SK-N-SH (cell line): Measurements from ENCODE around the gene DCK. TPM values are rescaled to one million over a fixed set of nuclear protein-coding genes. Genes with fewer than 3 reads are reported as not detected.

Source experiments
- CTCF ChIA-PET: fragments of 300-600, 350-600 bp; formaldehyde crosslinking; extraction: SDS; loops from one replicate; lab custom pipeline; 2021; lab: Yijun Ruan, JAX
- POLR2A ChIA-PET: fragments of 350-600 bp; sonication (Branson Sonifier 250); formaldehyde crosslinking; extraction: SDS; loops from one replicate; lab custom pipeline; 2020; ENCODE audit warnings: antibody characterized with exemption, inconsistent platforms; lab: Yijun Ruan, JAX
- DNase-seq: peaks from one replicate; pipeline ENCODE4 v3.0.0; 2012
- H2AFZ ChIP-seq: fragments of 200-600 bp; sonication (generic); 2 replicates; pipeline ENCODE4 v1.8.1; 2016; ENCODE audit warnings: antibody characterized with exemption, mild to moderate bottlenecking, low read depth
- H3F3A ChIP-seq: fragments of 200-600 bp; sonication (generic); replicated peaks from 2 replicates; pipeline ENCODE3; 2016; ENCODE audit warnings: antibody characterized with exemption, mild to moderate bottlenecking; ENCODE audit not compliant: insufficient read depth
- H3K27ac ChIP-seq, 2 experiments: fragments of 200-500 bp in 1 of 2; fragments of 200-600 bp in 1 of 2; sonication (Bioruptor generic) in 1 of 2; sonication (generic), shearing (Covaris generic) in 1 of 2; 2 replicates each; pipeline versions ENCODE4 v1.5.1 to v1.6.1; 2014 to 2016; ENCODE audit warnings: low read depth in 2 of 2, inconsistent platforms in 1 of 2, low read length in 1 of 2, mild to moderate bottlenecking in 1 of 2, mixed read lengths in 1 of 2
- H3K27me3 ChIP-seq: fragments of 200-600 bp; sonication (generic), shearing (Covaris generic); 2 replicates; pipeline ENCODE4 v1.6.1; 2016; ENCODE audit warnings: mixed run types; ENCODE audit not compliant: insufficient read depth
- H3K36me3 ChIP-seq, 2 experiments: fragments of 200-500 bp in 1 of 2; fragments of 200-600 bp in 1 of 2; sonication (Bioruptor generic) in 1 of 2; sonication (generic) in 1 of 2; replicated peaks in 1 of 2; 2 replicates each; pipeline versions ENCODE3 to v1.5.1; 2014 to 2016; ENCODE audit warnings: low read length in 1 of 2, mild to moderate bottlenecking in 1 of 2; ENCODE audit not compliant: insufficient read depth in 2 of 2, control insufficient read depth in 1 of 2
- H3K4me1 ChIP-seq, 2 experiments: fragments of 200-500 bp in 1 of 2; fragments of 200-600 bp in 1 of 2; sonication (Bioruptor generic) in 1 of 2; sonication (generic), shearing (Covaris generic) in 1 of 2; 2 replicates each; pipeline versions ENCODE4 v1.5.1 to v1.6.1; 2014 to 2016; ENCODE audit warnings: low read depth in 1 of 2, low read length in 1 of 2, mixed run types in 1 of 2; ENCODE audit not compliant: insufficient read depth in 2 of 2, control insufficient read depth in 1 of 2
- H3K4me2 ChIP-seq: fragments of 200-600 bp; sonication (generic), shearing (Covaris generic); 2 replicates; pipeline ENCODE4 v1.6.1; 2017; ENCODE audit warnings: mixed run types
- H3K4me3 ChIP-seq, 2 experiments: fragments of 200-500 bp in 1 of 2; fragments of 200-600 bp in 1 of 2; sonication (Bioruptor generic) in 1 of 2; sonication (generic), shearing (Covaris generic) in 1 of 2; 2 replicates each; pipeline versions ENCODE4 v1.5.1 to v1.8.1; 2014 to 2016; ENCODE audit warnings: low read depth in 2 of 2, inconsistent platforms in 1 of 2, low read length in 1 of 2, mild to moderate bottlenecking in 1 of 2, mixed read lengths in 1 of 2, moderate library complexity in 1 of 2
- H3K79me2 ChIP-seq: fragments of 200-600 bp; sonication (generic); 2 replicates; pipeline ENCODE4 v1.8.1; 2017; ENCODE audit warnings: mild to moderate bottlenecking; ENCODE audit not compliant: insufficient read depth
- H3K9ac ChIP-seq: fragments of 200-600 bp; sonication (generic); 2 replicates; pipeline ENCODE4 v1.6.1; 2017; ENCODE audit warnings: mixed run types
- H3K9me2 ChIP-seq: fragments of 200-600 bp; sonication (generic); 2 replicates; pipeline ENCODE4 v1.6.1; 2017; ENCODE audit warnings: mixed run types
- H3K9me3 ChIP-seq: fragments of 200-600 bp; sonication (generic); 2 replicates; pipeline ENCODE4 v1.6.1; 2017; ENCODE audit warnings: mixed run types, mild to moderate bottlenecking, moderate library complexity
- H4K20me1 ChIP-seq: fragments of 200-600 bp; sonication (generic); 2 replicates; pipeline ENCODE4 v1.6.1; 2017; ENCODE audit warnings: mild to moderate bottlenecking, mixed run types; ENCODE audit not compliant: insufficient read depth
- ELF1 ChIP-seq: IDR thresholded peaks from 2 replicates; pipeline ENCODE4 v1.4.0; 2012
- EZH2phosphoT487 ChIP-seq: fragments of 200-600 bp; sonication (generic); IDR thresholded peaks from 2 replicates; pipeline ENCODE4 v1.6.1; 2017; ENCODE audit warnings: low read depth, mixed run types, mild to moderate bottlenecking, antibody characterized with exemption, moderate library complexity, borderline replicate concordance
- FOSL2 ChIP-seq: IDR thresholded peaks from 2 replicates; pipeline ENCODE4 v1.4.0; 2012; ENCODE audit warnings: low read depth, mild to moderate bottlenecking, moderate library complexity, borderline replicate concordance
- FOXJ3 ChIP-seq: sonication (generic); formaldehyde crosslinking; IDR thresholded peaks from 2 replicates; pipeline ENCODE4 v1.5.1; 2020; ENCODE audit warnings: mild to moderate bottlenecking, missing genetic modification reagents
- JUND ChIP-seq: IDR thresholded peaks from 2 replicates; pipeline ENCODE4 v1.4.0; 2012
- MEF2A ChIP-seq: IDR thresholded peaks from 2 replicates; pipeline ENCODE4 v1.4.0; 2012; ENCODE audit warnings: low read depth, borderline replicate concordance
- MXI1 ChIP-seq: IDR thresholded peaks from 2 replicates; pipeline ENCODE4 v1.6.1; 2012; ENCODE audit warnings: mild to moderate bottlenecking, low read depth, low read length, improper control_type of control experiment
- NFIC ChIP-seq: IDR thresholded peaks from 2 replicates; pipeline ENCODE4 v1.4.0; 2012; ENCODE audit warnings: borderline replicate concordance
- RCOR1 ChIP-seq: fragments of 150-350 bp; IDR thresholded peaks from 2 replicates; pipeline ENCODE4 v1.6.1; 2017; ENCODE audit warnings: antibody characterized with exemption, low read length
- RXRA ChIP-seq: IDR thresholded peaks from 2 replicates; pipeline ENCODE4 v1.4.0; 2012; ENCODE audit warnings: low read depth, mild to moderate bottlenecking, borderline replicate concordance
- YY1 ChIP-seq: IDR thresholded peaks from 2 replicates; pipeline ENCODE4 v1.4.0; 2012; ENCODE audit warnings: low read depth, mild to moderate bottlenecking
- WGBS: methylation state at CpG from one replicate; pipeline ENCODE4 v1.1.6; 2017; ENCODE audit warnings: low lambda C conversion rate; 5-methylcytosine and 5-hydroxymethylcytosine counted together
- polyA plus RNA-seq, 3 experiments: library from polyadenylated mRNA; depleted of rRNA; stranded (reverse); fragments of >200 nt; gene quantifications; 2 replicates each; pipeline ENCODE4 v1.2.3, GENCODE V29; 2012
- TF ChIP-seq, protein P1 (sequence below): IDR thresholded peaks from 2 replicates; pipeline ENCODE4 v1.6.1; 2012; ENCODE audit warnings: mild to moderate bottlenecking, low read depth, low read length, moderate library complexity
- TF ChIP-seq, protein P2 (sequence below): IDR thresholded peaks from 2 replicates; pipeline ENCODE4; 2012
- TF ChIP-seq, protein P3 (sequence below): fragments of 200-600 bp; sonication (generic); IDR thresholded peaks from 2 replicates; pipeline ENCODE4 v1.6.1; 2017; ENCODE audit warnings: antibody characterized with exemption, mild to moderate bottlenecking, moderate library complexity
- TF ChIP-seq, protein P4 (sequence below): IDR thresholded peaks from 2 replicates; pipeline ENCODE4 v1.4.0; 2012; ENCODE audit warnings: low read depth, borderline replicate concordance
- TF ChIP-seq, protein P5 (sequence below): IDR thresholded peaks from 2 replicates; pipeline ENCODE4 v1.4.0; 2012; ENCODE audit warnings: low read depth, borderline replicate concordance

The DCK gene
- polyA plus RNA-seq, 1 of the 3 experiments (the other 2 are of a cell fraction): 5.7 TPM

DNA sequence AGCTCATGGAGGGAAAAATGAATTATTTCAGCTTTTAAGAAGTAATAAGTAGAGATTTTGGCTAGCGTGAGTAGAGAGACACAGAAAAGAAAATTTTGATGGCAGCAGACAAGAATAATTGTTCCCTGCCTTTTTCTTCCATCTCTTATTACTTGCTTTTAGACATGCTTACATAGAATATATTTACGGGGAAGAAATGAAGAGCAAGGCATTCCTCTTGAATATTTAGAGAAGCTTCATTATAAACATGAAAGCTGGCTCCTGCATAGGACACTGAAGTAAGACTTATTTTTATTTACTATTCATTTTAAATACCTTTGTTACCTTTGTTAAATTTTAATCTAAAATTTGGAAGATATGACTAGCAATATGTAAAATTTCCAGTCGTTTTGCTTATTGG lies 32.2 kb downstream of the DCK start:
- peaks cover 0 to 19% of the 10 kb centered on the region in 2 experiments; a peak in 2 of 4 replicates for H3K4me1 ChIP-seq

DNA sequence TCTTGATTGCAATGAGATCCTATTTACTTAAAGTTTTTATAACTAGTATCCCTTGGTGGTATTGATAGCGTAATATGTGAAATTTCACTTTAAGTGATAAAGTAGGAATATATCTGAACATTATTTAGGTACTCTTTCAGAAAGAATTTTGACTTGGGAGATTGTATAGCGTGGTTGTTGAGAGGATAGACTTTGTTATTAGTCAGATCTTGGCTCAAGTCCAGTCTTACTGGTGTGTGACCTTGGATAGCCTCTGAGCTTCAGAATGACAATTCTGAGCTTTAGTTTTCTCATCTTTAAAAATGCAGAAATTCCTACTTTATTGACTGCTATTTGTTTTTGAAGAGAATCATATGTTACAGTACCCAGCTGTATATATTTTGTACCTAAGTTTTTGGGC lies 32.6 kb downstream of the DCK start:
- DNase-seq: peak; percentile 16
- ChIA-PET CTCF (interaction anchor here (1.5 kb wide), 1 partner anchor 337 kb away, joined by 3 read pairs; no protein-coding TSS in a partner anchor), POLR2A (no interaction called here)
- Histone ChIP-seq H3K9me3 (no peaks in the 10 kb centered on the region), H3K27ac (peak overlapping the region; percentile 62 to 78), H3K4me3 (peak overlapping the region in 1 of 2 experiments; percentile 8; a peak in 1 of 4 replicates), H3K9me2 (no peaks in the 10 kb centered on the region; the same call in 1 of the 2 replicates), H3K4me1 (peaks cover 0 to 19% of the 10 kb centered on the region in 2 experiments; a peak in 2 of 4 replicates), H3K79me2 (peaks cover 14% of the 10 kb centered on the region; the same call in 1 of the 2 replicates), H3K36me3 (peaks cover 47 to 48% of the 10 kb centered on the region in 2 experiments), H3F3A (peaks cover 32% of the 10 kb centered on the region), H2AFZ (no peak overlapping the region), H4K20me1 (no peaks in the 10 kb centered on the region), H3K9ac (peak overlapping the region; percentile 30; the same call in 1 of the 2 replicates), H3K4me2 (peak overlapping the region; percentile 49; the same call in 1 of the 2 replicates), H3K27me3 (no peaks in the 10 kb centered on the region)
- 33% methylated on average over 2 of the region's 2 CpGs for WGBS
- TF ChIP-seq JUND (peak; percentile 44), RXRA (peak; percentile 67; the same call in 1 of the 2 replicates), NFIC (peak; percentile 89), RCOR1 (no peak), FOSL2 (peak; percentile 12; the same call in 1 of the 2 replicates), EZH2phosphoT487 (no peak)
- TF ChIP-seq, protein P1, sequence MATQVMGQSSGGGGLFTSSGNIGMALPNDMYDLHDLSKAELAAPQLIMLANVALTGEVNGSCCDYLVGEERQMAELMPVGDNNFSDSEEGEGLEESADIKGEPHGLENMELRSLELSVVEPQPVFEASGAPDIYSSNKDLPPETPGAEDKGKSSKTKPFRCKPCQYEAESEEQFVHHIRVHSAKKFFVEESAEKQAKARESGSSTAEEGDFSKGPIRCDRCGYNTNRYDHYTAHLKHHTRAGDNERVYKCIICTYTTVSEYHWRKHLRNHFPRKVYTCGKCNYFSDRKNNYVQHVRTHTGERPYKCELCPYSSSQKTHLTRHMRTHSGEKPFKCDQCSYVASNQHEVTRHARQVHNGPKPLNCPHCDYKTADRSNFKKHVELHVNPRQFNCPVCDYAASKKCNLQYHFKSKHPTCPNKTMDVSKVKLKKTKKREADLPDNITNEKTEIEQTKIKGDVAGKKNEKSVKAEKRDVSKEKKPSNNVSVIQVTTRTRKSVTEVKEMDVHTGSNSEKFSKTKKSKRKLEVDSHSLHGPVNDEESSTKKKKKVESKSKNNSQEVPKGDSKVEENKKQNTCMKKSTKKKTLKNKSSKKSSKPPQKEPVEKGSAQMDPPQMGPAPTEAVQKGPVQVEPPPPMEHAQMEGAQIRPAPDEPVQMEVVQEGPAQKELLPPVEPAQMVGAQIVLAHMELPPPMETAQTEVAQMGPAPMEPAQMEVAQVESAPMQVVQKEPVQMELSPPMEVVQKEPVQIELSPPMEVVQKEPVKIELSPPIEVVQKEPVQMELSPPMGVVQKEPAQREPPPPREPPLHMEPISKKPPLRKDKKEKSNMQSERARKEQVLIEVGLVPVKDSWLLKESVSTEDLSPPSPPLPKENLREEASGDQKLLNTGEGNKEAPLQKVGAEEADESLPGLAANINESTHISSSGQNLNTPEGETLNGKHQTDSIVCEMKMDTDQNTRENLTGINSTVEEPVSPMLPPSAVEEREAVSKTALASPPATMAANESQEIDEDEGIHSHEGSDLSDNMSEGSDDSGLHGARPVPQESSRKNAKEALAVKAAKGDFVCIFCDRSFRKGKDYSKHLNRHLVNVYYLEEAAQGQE: no peak
- TF ChIP-seq, protein P2, sequence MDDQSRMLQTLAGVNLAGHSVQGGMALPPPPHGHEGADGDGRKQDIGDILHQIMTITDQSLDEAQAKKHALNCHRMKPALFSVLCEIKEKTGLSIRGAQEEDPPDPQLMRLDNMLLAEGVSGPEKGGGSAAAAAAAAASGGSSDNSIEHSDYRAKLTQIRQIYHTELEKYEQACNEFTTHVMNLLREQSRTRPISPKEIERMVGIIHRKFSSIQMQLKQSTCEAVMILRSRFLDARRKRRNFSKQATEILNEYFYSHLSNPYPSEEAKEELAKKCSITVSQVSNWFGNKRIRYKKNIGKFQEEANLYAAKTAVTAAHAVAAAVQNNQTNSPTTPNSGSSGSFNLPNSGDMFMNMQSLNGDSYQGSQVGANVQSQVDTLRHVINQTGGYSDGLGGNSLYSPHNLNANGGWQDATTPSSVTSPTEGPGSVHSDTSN: no peak

More for the DNA sequence above, 32.2 kb downstream of the DCK start:
- DNase-seq: no peak
- peaks cover 29% of the 10 kb centered on the region for H3F3A ChIP-seq
- H4K20me1 ChIP-seq: no peaks in the 10 kb centered on the region
- no peak overlapping the region for H3K9ac ChIP-seq
- peaks cover 47 to 48% of the 10 kb centered on the region in 2 experiments for H3K36me3 ChIP-seq
- H2AFZ ChIP-seq: no peak overlapping the region
- H3K9me2 ChIP-seq: no peaks in the 10 kb centered on the region; the same call in 1 of the 2 replicates
- POLR2A ChIA-PET: no interaction called here
- no peak for TF ChIP-seq FOXJ3 (CRISPR knock-in tag)
- TF ChIP-seq, protein P3, sequence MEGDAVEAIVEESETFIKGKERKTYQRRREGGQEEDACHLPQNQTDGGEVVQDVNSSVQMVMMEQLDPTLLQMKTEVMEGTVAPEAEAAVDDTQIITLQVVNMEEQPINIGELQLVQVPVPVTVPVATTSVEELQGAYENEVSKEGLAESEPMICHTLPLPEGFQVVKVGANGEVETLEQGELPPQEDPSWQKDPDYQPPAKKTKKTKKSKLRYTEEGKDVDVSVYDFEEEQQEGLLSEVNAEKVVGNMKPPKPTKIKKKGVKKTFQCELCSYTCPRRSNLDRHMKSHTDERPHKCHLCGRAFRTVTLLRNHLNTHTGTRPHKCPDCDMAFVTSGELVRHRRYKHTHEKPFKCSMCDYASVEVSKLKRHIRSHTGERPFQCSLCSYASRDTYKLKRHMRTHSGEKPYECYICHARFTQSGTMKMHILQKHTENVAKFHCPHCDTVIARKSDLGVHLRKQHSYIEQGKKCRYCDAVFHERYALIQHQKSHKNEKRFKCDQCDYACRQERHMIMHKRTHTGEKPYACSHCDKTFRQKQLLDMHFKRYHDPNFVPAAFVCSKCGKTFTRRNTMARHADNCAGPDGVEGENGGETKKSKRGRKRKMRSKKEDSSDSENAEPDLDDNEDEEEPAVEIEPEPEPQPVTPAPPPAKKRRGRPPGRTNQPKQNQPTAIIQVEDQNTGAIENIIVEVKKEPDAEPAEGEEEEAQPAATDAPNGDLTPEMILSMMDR: no peak
- TF ChIP-seq MEF2A: no peak
- no peak for TF ChIP-seq RCOR1
- TF ChIP-seq, protein P4, sequence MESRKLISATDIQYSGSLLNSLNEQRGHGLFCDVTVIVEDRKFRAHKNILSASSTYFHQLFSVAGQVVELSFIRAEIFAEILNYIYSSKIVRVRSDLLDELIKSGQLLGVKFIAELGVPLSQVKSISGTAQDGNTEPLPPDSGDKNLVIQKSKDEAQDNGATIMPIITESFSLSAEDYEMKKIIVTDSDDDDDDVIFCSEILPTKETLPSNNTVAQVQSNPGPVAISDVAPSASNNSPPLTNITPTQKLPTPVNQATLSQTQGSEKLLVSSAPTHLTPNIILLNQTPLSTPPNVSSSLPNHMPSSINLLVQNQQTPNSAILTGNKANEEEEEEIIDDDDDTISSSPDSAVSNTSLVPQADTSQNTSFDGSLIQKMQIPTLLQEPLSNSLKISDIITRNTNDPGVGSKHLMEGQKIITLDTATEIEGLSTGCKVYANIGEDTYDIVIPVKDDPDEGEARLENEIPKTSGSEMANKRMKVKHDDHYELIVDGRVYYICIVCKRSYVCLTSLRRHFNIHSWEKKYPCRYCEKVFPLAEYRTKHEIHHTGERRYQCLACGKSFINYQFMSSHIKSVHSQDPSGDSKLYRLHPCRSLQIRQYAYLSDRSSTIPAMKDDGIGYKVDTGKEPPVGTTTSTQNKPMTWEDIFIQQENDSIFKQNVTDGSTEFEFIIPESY: no peak
- TF ChIP-seq YY1: no peak
- no peak for TF ChIP-seq ELF1
- no peak for TF ChIP-seq MXI1
- TF ChIP-seq, protein P5, sequence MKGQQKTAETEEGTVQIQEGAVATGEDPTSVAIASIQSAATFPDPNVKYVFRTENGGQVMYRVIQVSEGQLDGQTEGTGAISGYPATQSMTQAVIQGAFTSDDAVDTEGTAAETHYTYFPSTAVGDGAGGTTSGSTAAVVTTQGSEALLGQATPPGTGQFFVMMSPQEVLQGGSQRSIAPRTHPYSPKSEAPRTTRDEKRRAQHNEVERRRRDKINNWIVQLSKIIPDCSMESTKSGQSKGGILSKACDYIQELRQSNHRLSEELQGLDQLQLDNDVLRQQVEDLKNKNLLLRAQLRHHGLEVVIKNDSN: no peak
- TF ChIP-seq, all 33 proteins: peak for 0
- WGBS: 88% methylated on average over 3 of the region's 3 CpGs
- Histone ChIP-seq H3K4me3 (peak overlapping the region in 1 of 2 experiments; percentile 8; a peak in 1 of 4 replicates), H3K27ac (peak overlapping the region; percentile 62 to 78; a peak in 3 of 4 replicates), H3K9me3 (no peaks in the 10 kb centered on the region), H3K4me2 (peak overlapping the region; percentile 49; the same call in 1 of the 2 replicates), H3K79me2 (peaks cover 16% of the 10 kb centered on the region; the same call in 1 of the 2 replicates), H3K27me3 (no peaks in the 10 kb centered on the region)
- CTCF ChIA-PET: interaction anchor here (0.9 to 1.5 kb wide), 2 partner anchors 25 to 337 kb away, joined by 3 read pairs; no protein-coding TSS in a partner anchor
